EH (cell line): ENCODE results near the gene B4GAT1.
"Not testable (repeated sequence)": the region's sequence is repeated elsewhere in the genome, so short reads cannot be mapped to it uniquely, and the experiment has no call there.

Experiments used
- DNase-seq: peaks from one replicate; pipeline ENCODE4 v3.0.0-alpha.2; 2015; ENCODE audit warnings: low read depth

B4GAT1 gene

DNA sequence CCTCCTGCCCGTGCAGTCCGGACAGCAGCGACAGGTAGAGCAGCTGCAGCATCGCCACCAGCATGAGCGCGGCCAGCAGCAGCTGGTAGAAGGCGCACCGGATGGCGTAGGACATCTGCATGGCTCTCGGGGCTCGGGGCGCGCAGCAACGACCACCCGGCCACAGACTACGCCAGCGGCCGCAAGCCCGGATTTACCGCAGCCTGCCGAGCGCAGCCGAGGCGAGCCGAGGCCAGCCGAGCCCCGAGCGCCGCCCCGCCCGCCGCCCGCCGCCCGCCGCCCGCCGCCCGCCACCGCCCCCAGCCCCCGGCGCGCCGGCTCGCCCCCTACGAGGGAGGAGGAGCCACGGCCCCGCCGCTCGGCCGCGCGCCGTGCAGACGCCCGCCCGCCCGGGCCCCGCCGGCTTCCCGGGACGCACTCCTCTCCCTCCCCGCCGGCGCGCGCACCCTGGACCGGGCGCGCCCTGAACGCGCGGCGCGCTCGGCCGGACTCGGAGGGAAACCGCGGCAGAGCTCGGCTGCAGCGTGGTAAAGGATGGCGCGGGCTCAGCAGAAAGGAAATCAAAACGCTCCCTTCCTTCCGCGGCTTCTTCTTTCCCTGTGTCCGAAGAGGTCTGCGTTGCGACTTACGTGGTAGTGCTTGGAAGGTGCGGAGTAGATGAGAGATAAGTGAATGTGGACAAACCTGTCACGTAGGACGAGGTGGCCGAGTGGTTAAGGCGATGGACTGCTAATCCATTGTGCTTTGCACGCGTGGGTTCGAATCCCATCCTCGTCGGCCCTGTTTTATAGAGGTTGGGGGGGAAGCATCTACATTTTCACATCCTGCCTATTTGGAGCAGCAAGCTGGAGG is at the start of gene B4GAT1:
TSS of gene B4GAT1 (minus strand) at position 205 of the 852 bp plus-strand sequence. CDS start at position 121, 84 bp downstream.
- DNase-seq: peak; percentile 94

GRCh38 chr11:66393954-66394353 is 46.5 kb upstream of the B4GAT1 start:
- no peak for DNase-seq

DNA sequence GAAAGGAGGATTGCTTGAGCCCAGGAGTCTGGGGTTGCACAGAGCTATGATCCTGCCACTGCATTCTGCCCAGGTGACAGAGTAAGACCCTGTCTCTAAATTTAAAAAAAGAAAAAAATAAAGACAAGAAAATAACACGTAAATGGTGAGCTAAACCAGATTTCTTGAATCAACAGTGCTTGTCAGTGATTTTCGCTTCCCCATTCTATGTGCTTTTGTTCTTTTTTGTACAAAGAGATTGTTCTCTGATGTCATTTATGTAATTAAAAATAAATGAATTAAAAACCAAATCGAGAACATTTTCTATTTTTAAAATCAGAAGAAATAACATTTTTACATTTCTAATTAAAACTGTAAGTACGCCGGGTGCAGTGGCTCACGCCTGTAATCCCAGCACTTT is 43.9 kb upstream of the B4GAT1 start:
- no peak for DNase-seq

- peak; percentile 79 for DNase-seq
Observed at GRCh38 chr11:66388780-66389386, 41.5 kb upstream of the B4GAT1 start.

DNA sequence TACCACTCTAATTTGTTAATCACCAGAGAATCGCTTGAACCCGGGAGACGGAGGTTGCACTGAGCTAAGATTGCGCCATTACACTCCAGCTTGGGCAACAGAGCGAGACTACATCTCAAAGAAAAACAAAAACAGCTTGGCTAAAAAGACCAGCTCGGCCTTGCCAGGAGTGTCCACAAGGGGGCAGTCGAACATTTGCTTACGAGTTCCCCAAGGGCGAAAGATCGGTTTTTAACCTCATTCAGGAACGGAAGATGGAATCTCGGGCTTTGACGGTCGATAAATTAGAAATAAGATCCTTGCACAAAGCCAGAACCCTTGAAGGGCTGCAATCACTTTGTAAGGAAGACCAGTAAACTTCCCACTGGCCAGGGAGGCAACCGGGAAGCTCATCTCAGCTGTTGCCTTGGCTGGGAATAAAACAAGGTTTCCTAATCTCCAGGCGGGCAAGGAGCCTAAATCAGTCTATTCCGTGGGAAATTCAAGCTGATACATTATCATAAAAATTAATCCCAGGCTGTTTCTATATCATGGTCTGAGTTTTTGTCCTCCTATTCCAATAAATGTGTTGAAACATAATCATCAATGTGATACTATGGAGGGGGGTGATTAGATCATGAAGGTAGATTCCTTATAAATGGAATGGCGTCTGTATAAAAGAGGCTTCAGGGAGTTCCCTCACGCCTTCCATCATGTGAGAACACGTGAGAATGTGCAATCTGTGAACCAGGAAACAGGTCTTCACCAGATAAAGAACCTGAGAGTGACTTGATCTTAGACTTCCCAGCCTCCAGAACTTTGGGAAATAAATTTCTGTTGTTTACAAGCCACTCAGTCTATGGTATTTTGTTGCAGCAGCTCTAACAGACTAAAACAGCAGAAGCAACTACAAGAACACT is 39.0 kb upstream of the B4GAT1 start:
- DNase-seq: peak; percentile 82

GRCh38 chr11:66384316-66384715 is 36.9 kb upstream of the B4GAT1 start:
- DNase-seq: not testable (repeated sequence)

DNA sequence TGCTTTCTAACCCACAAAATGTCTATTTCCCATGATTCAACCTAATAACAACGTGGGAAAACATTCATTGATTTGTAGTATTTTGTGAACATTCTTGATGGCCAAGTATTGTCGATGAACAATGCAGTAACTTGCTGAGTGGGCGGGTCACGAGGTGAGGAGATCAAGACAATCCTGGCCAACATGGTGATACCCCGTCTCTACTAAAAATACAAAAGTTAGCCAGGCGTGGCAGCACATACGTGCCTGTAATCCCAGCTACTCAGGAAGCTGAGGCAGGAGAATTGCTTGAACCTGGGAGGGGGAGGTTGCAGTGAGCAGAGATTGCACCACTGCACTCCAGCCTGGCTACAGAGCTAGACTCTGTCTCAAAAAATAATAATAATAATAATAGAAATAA is 32.8 kb upstream of the B4GAT1 start:
- DNase-seq: not testable (repeated sequence)

DNA sequence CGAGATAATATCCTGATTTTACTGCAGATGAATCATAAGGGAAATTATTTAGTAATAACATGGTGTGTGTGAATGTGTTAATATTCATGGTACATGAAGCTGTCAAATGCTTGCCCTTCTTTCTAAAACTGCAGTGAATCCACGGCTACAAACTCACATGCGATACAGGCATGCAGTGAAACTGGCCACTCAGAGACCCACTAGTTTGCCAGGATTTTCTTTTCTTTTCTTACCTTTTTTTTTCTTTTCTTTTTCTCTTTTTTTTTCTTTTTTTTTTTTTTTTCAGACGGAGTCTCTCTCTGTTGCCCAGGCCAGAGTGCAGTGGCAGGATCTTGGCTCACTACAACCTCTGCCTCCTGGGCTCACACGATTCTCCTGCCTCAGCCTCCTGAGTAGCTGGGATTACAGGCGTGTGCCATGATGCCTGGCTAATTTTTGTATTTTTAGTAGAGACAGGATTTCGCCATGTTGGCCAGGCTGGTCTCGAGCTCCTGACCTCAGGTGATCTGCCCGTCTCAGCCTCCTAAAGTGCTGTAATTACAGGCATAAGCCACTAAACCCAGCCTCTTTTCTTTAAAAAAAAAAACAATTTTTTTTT is 26.4 kb upstream of the B4GAT1 start:
- not testable (repeated sequence) for DNase-seq

DNA sequence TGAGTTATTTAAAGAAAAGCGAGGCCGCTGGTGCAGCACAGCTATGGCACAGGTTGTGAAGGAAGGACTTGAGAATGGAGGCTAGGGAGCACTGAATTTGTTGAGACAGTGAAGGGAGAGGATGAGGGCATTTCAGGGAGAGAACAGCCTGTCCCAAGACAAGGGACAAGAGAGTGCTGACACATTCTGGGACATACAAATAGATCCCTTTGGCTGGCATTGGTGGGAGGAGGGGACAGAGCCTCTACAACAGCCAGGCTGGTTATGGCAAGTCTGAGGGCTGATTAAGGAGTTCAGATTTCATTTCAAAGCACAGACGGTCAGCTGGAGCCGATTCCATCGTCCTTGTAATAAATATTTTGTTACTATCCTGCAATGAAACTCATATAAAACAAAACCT is 25.8 kb upstream of the B4GAT1 start:
- DNase-seq: no peak

- peak; percentile 27 for DNase-seq
Observed at GRCh38 chr11:66371627-66372415, 24.4 kb upstream of the B4GAT1 start, which contains the start of gene SLC29A2. Gene SLC29A2 (minus strand): TSS chr11:66371760. CDS start chr11:66371591, 169 bp downstream.

DNA sequence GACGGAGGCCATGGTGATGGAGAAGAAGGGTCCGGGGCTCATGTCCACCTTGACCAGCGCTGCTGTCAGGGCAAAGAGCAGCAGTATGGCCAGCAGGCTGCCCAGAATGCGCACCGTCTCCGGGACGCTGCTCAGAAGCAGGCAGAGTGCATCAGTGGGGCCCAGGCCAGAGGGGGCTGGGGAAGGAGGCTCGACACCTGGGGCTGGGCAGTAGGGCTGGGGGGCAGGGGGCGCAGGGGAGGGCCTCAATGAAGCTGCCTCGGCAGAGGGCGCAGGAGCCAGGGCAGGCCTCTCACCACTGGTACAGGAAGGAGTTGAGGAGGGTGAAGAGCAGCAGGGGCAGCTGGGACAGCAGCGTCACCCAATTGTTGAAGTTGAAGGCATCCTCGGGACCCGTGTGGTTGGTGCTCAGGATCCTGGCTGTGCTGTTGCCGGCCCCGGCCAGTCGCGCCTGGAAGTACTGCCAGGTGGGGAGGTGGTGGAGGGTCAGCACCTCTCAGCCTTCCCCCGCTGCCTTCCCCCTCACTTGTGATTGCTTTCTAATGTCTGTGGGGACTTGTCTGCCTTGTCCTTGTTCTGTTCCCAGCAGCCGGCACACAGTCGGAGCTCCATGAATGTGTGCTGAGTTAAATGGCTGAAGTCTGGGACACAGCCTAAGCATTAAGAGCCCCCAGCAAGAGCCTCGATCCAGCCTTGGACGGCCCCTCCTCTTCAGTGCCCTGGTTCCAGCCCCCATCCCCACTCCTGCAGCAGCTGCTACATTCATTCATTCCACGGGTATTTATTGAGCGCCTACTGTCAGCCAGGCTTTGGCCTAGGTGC is 21.9 kb upstream of the B4GAT1 start:
- DNase-seq: no peak

- DNase-seq: no peak
Observed at GRCh38 chr11:66368484-66368883, 21.1 kb upstream of the B4GAT1 start.

GRCh38 chr11:66367561-66368312 is 20.3 kb upstream of the B4GAT1 start:
- no peak for DNase-seq

DNA sequence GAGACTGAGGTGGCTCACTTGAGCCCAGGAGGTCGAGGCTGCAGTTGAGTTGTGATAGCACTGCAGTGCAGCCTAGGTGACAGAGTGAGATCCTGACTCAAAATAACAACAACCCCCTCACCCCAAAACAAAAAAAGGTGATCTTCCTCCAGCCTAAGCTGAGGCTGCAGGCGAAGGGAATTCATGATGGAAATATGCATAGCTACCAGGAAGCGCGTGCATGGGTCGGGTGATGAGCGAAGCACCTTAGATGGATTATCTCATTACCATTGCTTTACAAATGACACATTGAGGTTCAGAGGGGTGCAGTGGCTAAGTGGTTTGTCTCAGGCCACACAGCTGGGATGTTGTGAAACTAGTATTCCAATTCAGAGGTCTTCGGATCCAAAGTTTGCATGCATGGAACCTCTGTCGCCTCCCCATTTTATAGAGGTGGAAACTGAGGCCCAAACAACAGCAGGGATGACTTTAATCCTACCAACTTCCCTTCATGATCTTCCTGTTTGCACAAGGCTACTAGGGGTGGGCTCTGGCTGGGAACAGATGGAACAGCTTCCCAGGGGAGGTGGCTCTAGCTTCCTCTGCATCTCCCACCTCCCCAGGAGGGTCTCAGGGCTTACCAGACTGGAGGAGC is 19.5 kb upstream of the B4GAT1 start:
- DNase-seq: no peak

DNA sequence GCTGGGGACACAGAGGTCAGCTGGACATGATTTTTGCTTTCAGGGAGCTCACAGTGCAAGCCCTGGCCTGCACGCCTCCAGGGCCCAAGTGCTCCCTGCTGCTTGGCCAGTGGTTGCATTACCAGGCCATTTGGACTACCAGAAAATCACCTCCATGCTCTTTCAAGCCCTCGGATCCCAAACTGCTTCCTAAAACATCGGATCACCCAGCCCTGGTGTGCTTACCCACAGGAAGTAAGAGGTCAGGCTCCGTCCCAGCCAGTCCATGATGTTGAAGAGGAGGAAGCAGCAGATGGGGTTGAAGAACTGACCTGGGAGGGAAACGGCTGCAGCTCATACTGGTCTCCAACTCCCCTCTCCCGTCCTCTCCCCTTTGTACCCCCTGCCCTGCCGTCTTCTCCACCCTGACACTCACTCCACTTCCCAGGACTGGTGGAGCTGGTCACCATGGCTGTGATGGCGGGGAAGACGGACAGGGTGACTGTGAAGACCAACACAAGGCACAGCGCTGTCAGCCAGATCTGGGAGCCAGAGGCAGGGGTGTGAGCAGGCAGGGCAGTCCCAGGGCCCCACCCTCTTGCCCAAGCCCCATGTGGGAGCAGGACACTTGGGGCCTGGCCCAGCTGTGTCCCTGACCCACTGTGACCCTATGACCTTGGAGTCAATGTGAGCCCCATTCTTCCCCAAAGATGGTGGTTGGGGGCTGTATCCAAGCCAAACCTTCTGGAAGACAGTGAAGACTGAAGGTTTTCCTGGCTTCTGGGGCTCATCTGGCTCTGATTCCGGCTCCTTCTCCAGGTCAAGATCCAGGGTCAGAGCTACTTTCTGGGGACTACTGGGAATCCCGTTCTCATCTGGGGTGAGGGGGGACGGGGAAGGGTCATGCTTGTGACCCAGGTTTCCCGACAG is 18.5 kb upstream of the B4GAT1 start:
- DNase-seq: no peak

- no peak for DNase-seq
Observed at GRCh38 chr11:66365166-66365565, 17.7 kb upstream of the B4GAT1 start.

- DNase-seq: peak; percentile 19
Observed at GRCh38 chr11:66363805-66364535, 16.5 kb upstream of the B4GAT1 start.
